IPS-NIHi11 (cell line): Measurements from ENCODE around the gene MELTF.
A peak's percentile ranks its signal among the peaks of the same experiment; 100 is the strongest.

ENCODE experiments used
- DNase-seq: peaks from one replicate; pipeline ENCODE4 v3.0.0; 2012; ENCODE audit warnings: mixed read lengths, low spot score

Gene MELTF

GRCh38 chr3:196992461-196993065, 37.1 kb downstream of the MELTF start:
- DNase-seq = peak; percentile 6

GRCh38 chr3:196991581-196992460, 37.8 kb downstream of the MELTF start:
- DNase-seq = peak; percentile 8

- peak; percentile 4 for DNase-seq
These were observed 39.0 kb downstream of the MELTF start for GRCh38 chr3:196990601-196991007.

GRCh38 chr3:196989721-196990262, 39.8 kb downstream of the MELTF start:
- no peak for DNase-seq

- peak; percentile 69 for DNase-seq
These were observed 41.2 kb downstream of the MELTF start for GRCh38 chr3:196988241-196989029.

GRCh38 chr3:196987022-196987421, 42.6 kb downstream of the MELTF start:
- no peak for DNase-seq

GRCh38 chr3:196985954-196986885, 43.4 kb downstream of the MELTF start:
- DNase-seq = no peak

- DNase-seq = no peak
These were observed 44.3 kb downstream of the MELTF start for GRCh38 chr3:196985298-196985697.

GRCh38 chr3:196983186-196983585, 46.4 kb downstream of the MELTF start:
- no peak for DNase-seq

GRCh38 chr3:196981657-196982056, 48.0 kb downstream of the MELTF start:
- DNase-seq = no peak

GRCh38 chr3:196979545-196979944, 50.1 kb downstream of the MELTF start:
- no peak for DNase-seq

GRCh38 chr3:196976941-196977340, 52.7 kb downstream of the MELTF start:
- DNase-seq = no peak

GRCh38 chr3:196975349-196975748, 54.3 kb downstream of the MELTF start:
- no peak for DNase-seq

GRCh38 chr3:196974661-196975060, 55.0 kb downstream of the MELTF start:
- no peak for DNase-seq

- DNase-seq = no peak
These were observed 58.4 kb downstream of the MELTF start for GRCh38 chr3:196971094-196971698.

GRCh38 chr3:196970547-196971093, 59.0 kb downstream of the MELTF start:
- no peak for DNase-seq

- peak; percentile 98 for DNase-seq
These were observed 59.7 kb downstream of the MELTF start for GRCh38 chr3:196969660-196970546.

GRCh38 chr3:196969134-196969659, 60.4 kb downstream of the MELTF start:
- DNase-seq = peak; percentile 65
